Activated CD4-positive, alpha-beta T cell treated with anti-CD3 and anti-CD28 coated beads for 36 hours (primary cell): ENCODE data around the gene NFS1. TPM values are rescaled to one million over a fixed set of nuclear protein-coding genes. Genes with fewer than 3 reads are reported as not detected.

Source experiments
- ATAC-seq: fragments of 200-7000 bp; cut with Tn5 transposase; one replicate; pipeline ENCODE4 v1.10.0; 2021; ENCODE audit warnings: mild to moderate bottlenecking, moderate library complexity
- CTCF ChIA-PET: fragments of 350-600 bp; sonication (Branson Sonifier 250); formaldehyde crosslinking; loops from one replicate; lab custom pipeline; 2021; ENCODE audit warnings: antibody characterized with exemption; lab: Charles Lee
- POLR2A ChIA-PET: fragments of 350-600 bp; sonication (Branson Sonifier 250); formaldehyde crosslinking; loops from one replicate; lab custom pipeline; 2021; ENCODE audit warnings: antibody characterized with exemption, inconsistent platforms; lab: Charles Lee
- DNase-seq: peaks from one replicate; pipeline ENCODE4 v3.0.0-alpha.2; 2020
- H3K27ac Mint-ChIP-seq: one replicate; pipeline ENCODE4 v1.8.0; 2021; ENCODE audit warnings: mixed read lengths
- H3K27me3 Mint-ChIP-seq: one replicate; pipeline ENCODE4 v1.8.0; 2021; ENCODE audit warnings: mixed read lengths
- H3K36me3 Mint-ChIP-seq: one replicate; pipeline ENCODE4 v1.8.0; 2021; ENCODE audit warnings: low read depth, mixed read lengths
- H3K4me1 Mint-ChIP-seq: one replicate; pipeline ENCODE4 v1.8.0; 2021; ENCODE audit warnings: mixed read lengths
- H3K4me3 Mint-ChIP-seq: one replicate; pipeline ENCODE4 v1.8.0; 2021; ENCODE audit warnings: mild to moderate bottlenecking, moderate library complexity, mixed read lengths
- H3K9me3 Mint-ChIP-seq: one replicate; pipeline ENCODE4 v1.8.0; 2021; ENCODE audit warnings: low read depth, mixed read lengths
- intact Hi-C, 2 experiments: fragments of 100-400 bp; cut with DNase I in 1 of 2; cut with micrococcal nuclease in 1 of 2; formaldehyde crosslinking; loops; one replicate each; pipeline versions ENCODE4 v1.14.2 to v1.15.1; 2022 to 2024; cut with DNase I, micrococcal nuclease
- total RNA-seq, 2 experiments: library from RNA; stranded (reverse); gene quantifications; one replicate each; pipeline ENCODE4 v1.2.3, GENCODE V29; 2021

NFS1 gene
- total RNA-seq, 2 experiments from 2014 or later: 43.2 to 44.6 TPM

DNA sequence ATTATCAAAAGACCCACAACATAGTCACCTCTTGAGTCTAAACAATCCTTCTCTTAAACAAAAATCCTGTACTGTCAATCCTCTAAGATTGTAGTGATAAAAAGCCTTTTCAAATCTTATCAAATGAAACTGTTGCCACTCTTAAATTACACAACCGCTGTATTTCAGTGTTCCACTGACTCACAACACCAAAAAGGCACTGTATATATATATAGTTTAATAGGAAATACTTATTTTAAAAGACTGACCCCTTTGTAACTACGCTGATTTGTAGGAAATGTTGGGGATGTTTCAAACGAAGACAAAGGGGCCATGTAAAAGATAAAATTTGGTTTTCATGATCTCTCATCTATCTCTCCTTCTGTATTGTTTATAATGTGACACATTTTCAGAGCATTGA lies 48.5 kb downstream of the NFS1 start:
- no peak overlapping the region for H3K4me3 Mint-ChIP-seq
- peaks cover 40% of the 10 kb centered on the region for H3K36me3 Mint-ChIP-seq
- ATAC-seq (no peak), DNase-seq (no peak)
- ChIA-PET CTCF (no interaction called here), POLR2A (no interaction called here)
- intact Hi-C loops: no loop called here
- H3K4me1 Mint-ChIP-seq: peaks cover 58% of the 10 kb centered on the region
- H3K9me3 Mint-ChIP-seq: no peaks in the 10 kb centered on the region
- H3K27ac Mint-ChIP-seq: peak overlapping the region; percentile 74
- no peaks in the 10 kb centered on the region for H3K27me3 Mint-ChIP-seq

DNA sequence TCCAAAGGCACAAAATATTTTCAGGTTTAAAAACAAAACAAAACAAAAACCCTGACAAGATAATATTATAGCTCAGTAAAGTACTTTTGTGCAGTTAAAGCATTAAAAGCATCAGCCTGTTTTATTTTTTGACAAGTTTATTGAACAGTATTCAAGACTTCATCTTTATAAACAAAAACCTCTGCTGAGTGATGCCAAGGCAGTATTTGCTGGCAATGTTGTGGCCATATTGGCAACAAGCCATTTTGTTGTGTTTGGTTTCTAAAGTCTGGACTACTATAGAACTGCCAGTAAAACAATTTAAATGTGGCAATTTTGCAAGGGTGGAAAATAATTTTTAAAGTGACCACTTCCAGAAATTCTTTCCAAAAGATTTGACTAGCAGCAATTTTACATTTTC lies 50.3 kb downstream of the NFS1 start:
- no peaks in the 10 kb centered on the region for H3K9me3 Mint-ChIP-seq
- ChIA-PET POLR2A (interaction anchor here (0.6 kb wide), 1 partner anchor 17 kb away, joined by 3 read pairs; no protein-coding TSS in a partner anchor), CTCF (interaction anchor here (1.1 to 1.7 kb wide), 3 partner anchors 8 to 30 kb away, joined by 3 to 6 read pairs (median 3); no protein-coding TSS in a partner anchor)
- no peak for DNase-seq
- no peaks in the 10 kb centered on the region for H3K27me3 Mint-ChIP-seq
- H3K36me3 Mint-ChIP-seq: peaks cover 47% of the 10 kb centered on the region
- peaks cover 74% of the 10 kb centered on the region for H3K4me1 Mint-ChIP-seq
- intact Hi-C loops: no loop called here
- peak overlapping the region; percentile 39 for H3K27ac Mint-ChIP-seq
- no peak for ATAC-seq
- H3K4me3 Mint-ChIP-seq: no peak overlapping the region

DNA sequence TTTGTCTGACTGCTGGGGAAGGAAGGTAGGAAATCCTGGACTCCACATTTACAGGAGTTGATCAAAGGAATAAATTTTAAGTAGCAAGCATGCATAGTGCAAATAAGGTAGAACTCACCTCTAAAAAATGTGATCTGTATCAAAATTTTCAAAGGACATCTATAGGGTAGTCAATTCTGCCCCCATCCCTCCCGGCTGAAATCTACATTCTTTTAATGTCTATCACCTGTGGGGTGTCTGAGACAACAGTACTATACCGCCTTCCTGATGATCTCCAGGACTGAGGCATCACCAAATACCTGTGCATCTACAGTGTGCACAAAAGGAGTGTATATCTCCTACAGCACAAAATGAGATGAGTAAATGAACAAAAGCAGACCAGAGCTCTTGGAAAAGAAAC lies 54.3 kb downstream of the NFS1 start:
- Mint-ChIP-seq H3K27ac (peak overlapping the region; percentile 7), H3K27me3 (no peaks in the 10 kb centered on the region), H3K36me3 (peaks cover 34% of the 10 kb centered on the region), H3K4me3 (no peak overlapping the region), H3K4me1 (peaks cover 82% of the 10 kb centered on the region), H3K9me3 (no peaks in the 10 kb centered on the region)
- ATAC-seq (no peak), DNase-seq (no peak)
- POLR2A ChIA-PET: interaction anchor here (0.6 kb wide), 1 partner anchor 968 kb away, joined by 4 read pairs; no protein-coding TSS in a partner anchor
- CTCF ChIA-PET: interaction anchor here (0.6 to 1.0 kb wide), 3 partner anchors 8 to 805 kb away, joined by 3 to 4 read pairs (median 4); no protein-coding TSS in a partner anchor
- intact Hi-C loops: no loop called here

DNA sequence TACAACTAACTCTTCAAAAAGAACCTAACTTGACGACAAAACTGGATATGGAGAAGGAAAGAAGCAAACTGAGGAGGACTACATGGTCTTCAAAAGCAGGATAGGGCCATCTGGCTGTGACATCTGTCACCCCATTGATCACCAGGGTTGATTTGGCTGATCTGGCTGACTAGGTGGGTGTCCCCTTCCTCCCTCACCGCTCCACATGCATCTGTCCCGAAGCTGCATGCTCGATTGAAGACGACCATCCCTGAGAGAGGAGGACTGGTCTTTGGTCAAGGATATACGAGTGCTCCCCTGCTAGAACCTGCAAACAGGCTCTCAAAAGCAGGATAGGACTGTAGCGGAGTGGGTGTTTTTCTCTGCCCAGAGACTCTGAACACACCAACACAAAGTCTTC lies 56.1 kb downstream of the NFS1 start:
- DNase-seq (no peak), ATAC-seq (no peak)
- peaks cover 71% of the 10 kb centered on the region for H3K4me1 Mint-ChIP-seq
- H3K27me3 Mint-ChIP-seq: no peaks in the 10 kb centered on the region
- H3K9me3 Mint-ChIP-seq: no peaks in the 10 kb centered on the region
- H3K36me3 Mint-ChIP-seq: peaks cover 17% of the 10 kb centered on the region
- H3K4me3 Mint-ChIP-seq: no peak overlapping the region
- intact Hi-C loops: no loop called here
- CTCF ChIA-PET: interaction anchor here (1.0 kb wide), 2 partner anchors 38 to 312 kb away, joined by 3 to 5 read pairs; no protein-coding TSS in a partner anchor
- H3K27ac Mint-ChIP-seq: no peak overlapping the region
- POLR2A ChIA-PET: interaction anchor here (0.6 to 0.7 kb wide), 2 partner anchors 14 to 24 kb away, joined by 3 read pairs; no protein-coding TSS in a partner anchor

DNA sequence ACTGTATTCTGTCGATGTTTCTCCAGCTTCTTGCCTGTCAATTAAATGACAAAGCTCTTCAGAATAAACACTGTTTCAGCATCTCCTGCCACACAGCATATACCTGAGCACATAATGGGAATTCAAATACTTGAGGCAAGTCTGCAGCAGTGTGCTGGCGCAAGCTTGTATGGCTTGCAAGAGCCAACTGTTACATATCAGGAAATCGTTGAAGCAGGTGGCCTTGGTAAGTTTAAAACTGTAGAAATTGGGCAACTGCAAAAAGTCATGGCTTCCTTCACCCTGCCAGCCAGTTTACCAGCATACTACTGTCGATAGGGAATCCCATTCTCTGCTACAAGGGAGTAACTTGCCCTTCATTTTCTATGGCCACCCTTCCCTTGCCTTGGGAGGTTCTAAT lies 57.4 kb downstream of the NFS1 start:
- no peaks in the 10 kb centered on the region for H3K27me3 Mint-ChIP-seq
- peaks cover 74% of the 10 kb centered on the region for H3K4me1 Mint-ChIP-seq
- POLR2A ChIA-PET: interaction anchor here (0.6 kb wide), 3 partner anchors 12 to 138 kb away, joined by 3 to 4 read pairs (median 3); no protein-coding TSS in a partner anchor

DNA sequence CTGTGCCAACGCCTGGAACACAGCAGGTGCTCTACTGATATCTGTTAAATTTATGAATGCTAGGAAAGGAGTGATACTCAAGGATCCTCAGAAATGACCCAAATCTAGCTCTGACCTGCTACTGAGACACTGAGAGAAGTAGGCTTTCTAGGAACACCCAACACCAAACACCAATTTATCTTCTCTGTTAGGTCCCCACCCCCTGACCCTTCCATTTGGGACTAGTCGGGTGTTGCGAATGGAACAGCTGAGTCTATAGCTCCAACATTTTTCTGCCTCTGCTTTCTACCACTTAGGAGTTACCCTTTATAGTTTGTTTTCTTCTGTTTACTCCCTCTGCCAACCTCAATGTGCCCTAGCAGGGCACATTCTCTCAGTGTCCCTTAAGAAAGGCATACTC lies 58.4 kb downstream of the NFS1 start:
- ChIA-PET CTCF (no interaction called here), POLR2A (interaction anchor here (0.5 to 0.6 kb wide), 2 partner anchors 56 to 208 kb away, joined by 3 to 5 read pairs; no protein-coding TSS in a partner anchor)
- peaks cover 12% of the 10 kb centered on the region for H3K36me3 Mint-ChIP-seq
- H3K9me3 Mint-ChIP-seq: no peaks in the 10 kb centered on the region
- no peak overlapping the region for H3K4me3 Mint-ChIP-seq
- H3K27ac Mint-ChIP-seq: peak overlapping the region; percentile 9
- DNase-seq (no peak), ATAC-seq (no peak)
- intact Hi-C loops: no loop called here
- peaks cover 70% of the 10 kb centered on the region for H3K4me1 Mint-ChIP-seq
- H3K27me3 Mint-ChIP-seq: no peaks in the 10 kb centered on the region

More for the DNA sequence above, 57.4 kb downstream of the NFS1 start:
- DNase-seq (no peak), ATAC-seq (no peak)
- CTCF ChIA-PET: interaction anchor here (0.6 to 1.1 kb wide), 3 partner anchors 16 to 24 kb away, joined by 3 to 4 read pairs (median 3); no protein-coding TSS in a partner anchor
- Mint-ChIP-seq H3K36me3 (peaks cover 12% of the 10 kb centered on the region), H3K4me3 (no peak overlapping the region), H3K9me3 (no peaks in the 10 kb centered on the region), H3K27ac (no peak overlapping the region)
- intact Hi-C loops: no loop called here

DNA sequence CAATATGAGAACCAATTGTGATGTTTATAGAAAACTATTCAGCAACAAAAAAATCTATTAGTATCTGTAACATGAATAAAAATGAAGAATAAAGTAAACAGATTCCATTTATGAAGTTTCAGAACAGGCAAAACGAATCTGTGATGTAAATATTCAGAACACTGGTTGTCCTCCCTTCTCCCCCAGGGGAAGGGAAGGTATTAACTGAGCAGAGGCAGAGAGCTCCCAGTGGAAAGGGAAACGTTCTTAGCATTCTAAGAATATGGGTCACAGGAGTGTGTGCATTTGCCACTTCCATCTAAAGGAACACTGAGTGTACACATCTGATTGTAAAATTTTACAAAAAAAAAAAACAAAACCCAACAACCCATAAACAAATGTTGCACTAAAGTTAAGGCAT lies 60.4 kb downstream of the NFS1 start:
- DNase-seq (no peak), ATAC-seq (no peak)
- no peaks in the 10 kb centered on the region for H3K9me3 Mint-ChIP-seq
- H3K36me3 Mint-ChIP-seq: peaks cover 6% of the 10 kb centered on the region
- H3K27ac Mint-ChIP-seq: no peak overlapping the region
- H3K4me3 Mint-ChIP-seq: no peak overlapping the region
- intact Hi-C loops: no loop called here
- no peaks in the 10 kb centered on the region for H3K27me3 Mint-ChIP-seq
- ChIA-PET CTCF (interaction anchor here (2.0 kb wide), 1 partner anchor 19 kb away, joined by 4 read pairs; no protein-coding TSS in a partner anchor), POLR2A (no interaction called here)
- H3K4me1 Mint-ChIP-seq: peaks cover 60% of the 10 kb centered on the region

DNA sequence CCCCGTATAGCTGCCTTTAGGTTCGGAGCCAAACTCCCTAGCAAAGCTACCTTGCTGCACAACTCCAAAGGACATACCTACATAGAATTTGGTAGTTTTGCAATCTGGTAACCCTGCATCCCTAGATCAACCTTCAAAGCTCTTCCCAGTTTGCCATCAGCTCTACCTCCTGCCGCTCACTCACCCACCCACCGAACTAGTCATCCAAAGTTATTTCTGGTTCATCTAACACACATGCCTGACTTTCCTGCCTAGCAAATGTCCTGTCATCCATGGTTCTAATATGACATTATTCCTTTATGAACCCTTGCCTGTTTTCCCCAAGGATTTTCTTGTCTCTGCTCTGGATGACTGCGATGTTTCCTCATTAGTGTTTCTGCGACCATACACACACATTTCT lies 61.9 kb downstream of the NFS1 start:
- ChIA-PET CTCF (interaction anchor here (0.6 to 1.5 kb wide), 5 partner anchors 8 to 438 kb away, joined by 4 to 6 read pairs (median 4); no protein-coding TSS in a partner anchor), POLR2A (no interaction called here)
- no peaks in the 10 kb centered on the region for H3K27me3 Mint-ChIP-seq
- peaks cover 2% of the 10 kb centered on the region for H3K36me3 Mint-ChIP-seq
- DNase-seq: no peak
- ATAC-seq: no peak
- H3K27ac Mint-ChIP-seq: peak overlapping the region; percentile 34
- no peak overlapping the region for H3K4me3 Mint-ChIP-seq
- peaks cover 47% of the 10 kb centered on the region for H3K4me1 Mint-ChIP-seq
- H3K9me3 Mint-ChIP-seq: no peaks in the 10 kb centered on the region
- intact Hi-C loops: no loop called here

DNA sequence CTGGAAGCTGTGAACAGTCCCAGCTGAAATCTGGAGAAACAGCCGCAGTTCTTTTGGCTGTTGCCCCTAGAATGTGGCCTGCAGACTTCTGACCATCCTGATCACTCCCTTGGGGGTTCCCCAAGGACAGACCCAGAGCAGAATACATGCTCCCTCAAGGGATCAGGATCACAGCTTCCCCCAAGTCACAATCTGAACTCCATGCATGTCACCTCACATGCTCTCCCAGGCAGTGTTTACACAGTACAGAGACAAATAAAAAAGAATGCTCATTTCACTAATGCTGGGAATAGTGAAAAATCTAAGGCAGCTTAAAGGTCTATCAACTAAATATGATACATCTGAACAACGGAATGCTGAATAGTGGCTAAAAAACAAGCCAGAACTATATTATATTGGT lies 63.1 kb downstream of the NFS1 start:
- ChIA-PET CTCF (interaction anchor here (1.0 to 3.3 kb wide), 4 partner anchors 16 to 31 kb away, joined by 4 to 16 read pairs (median 5); no protein-coding TSS in a partner anchor), POLR2A (no interaction called here)
- DNase-seq: no peak

DNA sequence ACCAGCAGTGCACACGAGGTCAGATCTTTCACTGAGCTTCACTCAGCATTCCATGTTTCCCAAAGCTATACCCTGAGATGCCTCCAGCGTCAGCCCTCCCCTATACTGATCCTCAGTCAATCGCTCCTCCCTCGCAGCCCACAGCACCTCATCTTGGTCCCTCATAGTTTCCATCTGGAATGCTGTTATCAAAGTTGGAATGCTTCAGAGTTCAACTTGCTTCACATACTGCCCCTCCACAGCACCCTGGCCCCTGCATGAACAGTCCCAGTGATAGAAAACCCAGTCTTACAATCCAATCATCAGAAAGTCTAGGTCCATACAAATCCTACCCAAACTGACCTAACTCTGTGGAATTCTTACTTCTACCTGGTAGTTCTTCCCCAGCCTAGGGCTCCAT lies 63.5 kb downstream of the NFS1 start:
- no peaks in the 10 kb centered on the region for H3K9me3 Mint-ChIP-seq

More for the DNA sequence above, 63.1 kb downstream of the NFS1 start:
- Mint-ChIP-seq H3K4me3 (no peak overlapping the region), H3K36me3 (peaks cover 5% of the 10 kb centered on the region), H3K9me3 (no peaks in the 10 kb centered on the region), H3K27me3 (no peaks in the 10 kb centered on the region), H3K27ac (no peak overlapping the region), H3K4me1 (peaks cover 41% of the 10 kb centered on the region)
- intact Hi-C loops: no loop called here
- ATAC-seq: no peak

DNA sequence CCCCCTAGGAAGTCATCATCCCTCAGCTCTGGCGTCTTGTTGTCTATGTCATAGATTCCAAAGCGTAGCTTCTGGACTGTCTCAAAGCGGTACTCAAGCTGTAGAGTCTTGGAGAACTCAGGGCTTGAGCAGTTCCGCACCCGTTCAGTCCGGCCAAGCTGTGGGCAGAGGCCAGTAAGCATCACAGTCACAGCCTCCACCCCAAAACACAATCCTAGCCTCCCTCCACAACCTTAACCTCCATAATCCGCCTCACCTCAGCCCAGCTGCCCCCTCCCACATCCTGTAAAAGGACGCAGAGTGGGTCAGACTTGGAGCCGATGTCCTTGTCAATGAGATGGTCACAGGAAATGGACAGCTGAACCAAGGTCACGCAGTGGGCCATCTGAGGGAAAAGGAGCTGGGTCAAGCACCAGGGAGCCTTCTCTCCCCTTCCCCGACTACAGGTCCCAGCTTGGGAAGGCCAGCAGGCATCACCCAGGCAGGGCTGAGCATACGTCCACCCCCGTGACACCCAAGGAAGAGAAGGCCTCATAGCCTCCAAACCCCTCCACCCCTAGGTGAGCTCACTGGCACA lies 66.5 kb downstream of the NFS1 start:
- Mint-ChIP-seq H3K4me1 (peaks cover 18% of the 10 kb centered on the region), H3K27ac (no peak overlapping the region), H3K36me3 (peaks cover 17% of the 10 kb centered on the region), H3K9me3 (no peaks in the 10 kb centered on the region), H3K4me3 (no peak overlapping the region), H3K27me3 (no peaks in the 10 kb centered on the region)
- DNase-seq (no peak), ATAC-seq (no peak)
- intact Hi-C loops: no loop called here
- ChIA-PET POLR2A (interaction anchor here (0.6 kb wide), 1 partner anchor 16 kb away, joined by 3 read pairs; no protein-coding TSS in a partner anchor), CTCF (interaction anchor here (1.0 to 1.1 kb wide), 2 partner anchors 9 to 13 kb away, joined by 4 read pairs; no protein-coding TSS in a partner anchor)

More for the DNA sequence above, 63.5 kb downstream of the NFS1 start:
- no peak overlapping the region for H3K4me3 Mint-ChIP-seq
- no peak for ATAC-seq
- peaks cover 37% of the 10 kb centered on the region for H3K4me1 Mint-ChIP-seq
- peaks cover 6% of the 10 kb centered on the region for H3K36me3 Mint-ChIP-seq
- H3K27ac Mint-ChIP-seq: peak overlapping the region; percentile 68
- CTCF ChIA-PET: interaction anchor here (1.4 to 3.3 kb wide), 3 partner anchors 15 to 18 kb away, joined by 4 to 16 read pairs (median 4); no protein-coding TSS in a partner anchor
- intact Hi-C loops: no loop called here
- DNase-seq: no peak
- POLR2A ChIA-PET: interaction anchor here (1.4 kb wide), 1 partner anchor 20 kb away, joined by 3 read pairs; the partner anchor contains the start of gene SPAG4
- H3K27me3 Mint-ChIP-seq: no peaks in the 10 kb centered on the region
